Peyer's patch (tissue), 4 donors: Measurements from ENCODE around the gene CHCHD3. TPM values are rescaled to one million over a fixed set of nuclear protein-coding genes. Genes with fewer than 3 reads are reported as not detected.

ENCODE experiments used
- DNase-seq, 3 donors: peaks; one replicate each; pipeline ENCODE4 v3.0.0-alpha.2; 2017 to 2019
- H3K27ac ChIP-seq, 4 donors: fragments of 200-600 bp; sonication (generic); one replicate each; pipeline ENCODE4 v1.5.1; 2016 to 2019
- H3K27me3 ChIP-seq, 2 donors: fragments of 200-600 bp; sonication (generic); one replicate each; pipeline ENCODE4 v1.5.1; 2019
- H3K36me3 ChIP-seq, 3 donors: fragments of 200-600 bp; sonication (generic); one replicate each; pipeline ENCODE4 v1.5.1; 2016 to 2019
- H3K4me1 ChIP-seq, 4 donors: fragments of 200-600 bp; sonication (generic); one replicate each; pipeline ENCODE4 v1.5.1; 2016 to 2019
- H3K4me3 ChIP-seq, 4 donors: fragments of 200-600 bp; sonication (generic); 1 replicate in 3 of 4; 2 replicates in 1 of 4; pipeline ENCODE4 v1.5.1; 2016 to 2019; ENCODE audit warnings: mild to moderate bottlenecking in 1 of 4
- H3K9me3 ChIP-seq, 4 donors: fragments of 200-600 bp; sonication (generic); one replicate each; pipeline ENCODE4 v1.5.1; 2016 to 2019; ENCODE audit warnings: mild to moderate bottlenecking in 1 of 4
- CTCF ChIP-seq, 6 experiments: fragments of 450-650 bp in 4 of 6; fragments of 200-600 bp in 2 of 6; sonication (generic) in 1 of 6; IDR thresholded peaks; one replicate each; pipeline ENCODE4 v1.5.1; 2017 to 2019; ENCODE audit warnings: antibody characterized with exemption in 6 of 6, mild to moderate bottlenecking in 3 of 6, moderate library complexity in 1 of 6
- POLR2A ChIP-seq, 2 donors: fragments of 450-650 bp; IDR thresholded peaks; one replicate each; pipeline ENCODE4 v1.5.1; 2017; ENCODE audit warnings: antibody characterized with exemption in 2 of 2, mild to moderate bottlenecking in 2 of 2, moderate library complexity in 2 of 2
- total RNA-seq, 4 donors: library from RNA; depleted of rRNA; stranded (reverse); fragments of >200 nt; gene quantifications; one replicate each; pipeline ENCODE4 v1.1.0, GENCODE V29; 2016

CHCHD3 gene
- total RNA-seq, 4 donors from 2014 or later, result 53.9 to 114 (median 84.0) TPM

GRCh38 chr7:133023370-133024071, 58.4 kb downstream of the CHCHD3 start:
- no peaks in the 10 kb centered on the region for H3K9me3 ChIP-seq
- DNase-seq, result no peak
- no peak for TF ChIP-seq POLR2A (IDR thresholded peaks at IDR 0.05)
- no peak for TF ChIP-seq CTCF (IDR thresholded peaks at IDR 0.05)
- H3K27ac ChIP-seq, result no peak overlapping the region
- no peak overlapping the region for H3K4me3 ChIP-seq
- H3K27me3 ChIP-seq, result no peaks in the 10 kb centered on the region
- no peaks in the 10 kb centered on the region for H3K36me3 ChIP-seq
- H3K4me1 ChIP-seq, result no peaks in the 10 kb centered on the region

DNA sequence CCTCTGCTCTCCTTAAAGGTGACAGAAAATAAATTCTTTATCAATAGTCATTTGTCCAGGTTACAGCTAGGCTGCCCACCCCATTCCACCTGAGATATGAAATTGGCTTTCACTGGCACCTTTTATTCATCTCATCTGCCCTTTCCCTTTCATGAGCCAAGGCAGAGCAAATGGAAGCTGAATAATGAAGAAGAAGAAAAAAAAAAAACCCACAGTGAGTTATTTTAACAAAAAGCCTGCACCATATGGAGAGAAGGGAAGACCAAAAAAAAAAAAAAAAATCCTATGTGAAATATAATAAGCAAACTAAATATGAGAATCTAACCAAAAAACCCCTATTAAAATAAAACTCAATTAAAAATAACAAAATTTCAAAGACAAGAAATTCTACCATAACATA, 59.2 kb downstream of the CHCHD3 start:
- H3K4me3 ChIP-seq, result no peak overlapping the region
- H3K9me3 ChIP-seq, result no peaks in the 10 kb centered on the region
- no peak for DNase-seq
- TF ChIP-seq POLR2A (IDR thresholded peaks at IDR 0.05) (no peak), CTCF (IDR thresholded peaks at IDR 0.05) (no peak)
- H3K27ac ChIP-seq, result no peak overlapping the region
- no peaks in the 10 kb centered on the region for H3K36me3 ChIP-seq
- H3K27me3 ChIP-seq, result no peaks in the 10 kb centered on the region
- no peaks in the 10 kb centered on the region for H3K4me1 ChIP-seq

GRCh38 chr7:133021196-133021595, 60.7 kb downstream of the CHCHD3 start:
- Histone ChIP-seq H3K4me1 (no peaks in the 10 kb centered on the region), H3K4me3 (no peak overlapping the region), H3K9me3 (no peaks in the 10 kb centered on the region), H3K27me3 (no peaks in the 10 kb centered on the region), H3K27ac (no peak overlapping the region), H3K36me3 (no peaks in the 10 kb centered on the region)
- DNase-seq, result no peak
- TF ChIP-seq POLR2A (IDR thresholded peaks at IDR 0.05) (no peak), CTCF (IDR thresholded peaks at IDR 0.05) (no peak)

GRCh38 chr7:133020496-133020895, 61.4 kb downstream of the CHCHD3 start:
- Histone ChIP-seq H3K4me3 (no peak overlapping the region), H3K9me3 (no peaks in the 10 kb centered on the region), H3K36me3 (no peaks in the 10 kb centered on the region), H3K27ac (no peak overlapping the region), H3K27me3 (no peaks in the 10 kb centered on the region), H3K4me1 (no peaks in the 10 kb centered on the region)
- no peak for TF ChIP-seq POLR2A (IDR thresholded peaks at IDR 0.05)
- no peak for TF ChIP-seq CTCF (IDR thresholded peaks at IDR 0.05)
- DNase-seq, result no peak

- Histone ChIP-seq H3K4me1 (no peaks in the 10 kb centered on the region), H3K4me3 (no peak overlapping the region), H3K27ac (no peak overlapping the region), H3K9me3 (no peaks in the 10 kb centered on the region), H3K36me3 (no peaks in the 10 kb centered on the region), H3K27me3 (no peaks in the 10 kb centered on the region)
- TF ChIP-seq POLR2A (IDR thresholded peaks at IDR 0.05) (no peak), CTCF (IDR thresholded peaks at IDR 0.05) (no peak)
- no peak for DNase-seq
Observed at GRCh38 chr7:133019590-133019989, 62.3 kb downstream of the CHCHD3 start.

- no peaks in the 10 kb centered on the region for H3K27me3 ChIP-seq
- no peak for TF ChIP-seq POLR2A (IDR thresholded peaks at IDR 0.05)
- TF ChIP-seq CTCF (IDR thresholded peaks at IDR 0.05), result no peak
- DNase-seq, result no peak
- H3K36me3 ChIP-seq, result no peaks in the 10 kb centered on the region
- no peak overlapping the region for H3K27ac ChIP-seq
- H3K4me1 ChIP-seq, result no peaks in the 10 kb centered on the region
- no peaks in the 10 kb centered on the region for H3K9me3 ChIP-seq
- no peak overlapping the region for H3K4me3 ChIP-seq
Observed at GRCh38 chr7:133016604-133017003, 65.3 kb downstream of the CHCHD3 start.
